Stimulated activated CD8-positive, alpha-beta memory T cell treated with anti-CD3 and anti-CD28 coated beads, Interleukin-7, amount 100 ng/mL, for 4 hours (primary cell): ENCODE results near the gene HK1.

Source experiments
- DNase-seq, 2 donors: peaks; one replicate each; pipeline ENCODE4 v3.0.0-alpha.2; 2020; ENCODE audit warnings: low read depth in 2 of 2

Gene HK1

GRCh38 chr10:69419096-69419743 is 140.9 kb downstream of the HK1 start:
- DNase-seq = no peak

GRCh38 chr10:69419744-69420126 is 141.4 kb downstream of the HK1 start:
- no peak for DNase-seq

DNA sequence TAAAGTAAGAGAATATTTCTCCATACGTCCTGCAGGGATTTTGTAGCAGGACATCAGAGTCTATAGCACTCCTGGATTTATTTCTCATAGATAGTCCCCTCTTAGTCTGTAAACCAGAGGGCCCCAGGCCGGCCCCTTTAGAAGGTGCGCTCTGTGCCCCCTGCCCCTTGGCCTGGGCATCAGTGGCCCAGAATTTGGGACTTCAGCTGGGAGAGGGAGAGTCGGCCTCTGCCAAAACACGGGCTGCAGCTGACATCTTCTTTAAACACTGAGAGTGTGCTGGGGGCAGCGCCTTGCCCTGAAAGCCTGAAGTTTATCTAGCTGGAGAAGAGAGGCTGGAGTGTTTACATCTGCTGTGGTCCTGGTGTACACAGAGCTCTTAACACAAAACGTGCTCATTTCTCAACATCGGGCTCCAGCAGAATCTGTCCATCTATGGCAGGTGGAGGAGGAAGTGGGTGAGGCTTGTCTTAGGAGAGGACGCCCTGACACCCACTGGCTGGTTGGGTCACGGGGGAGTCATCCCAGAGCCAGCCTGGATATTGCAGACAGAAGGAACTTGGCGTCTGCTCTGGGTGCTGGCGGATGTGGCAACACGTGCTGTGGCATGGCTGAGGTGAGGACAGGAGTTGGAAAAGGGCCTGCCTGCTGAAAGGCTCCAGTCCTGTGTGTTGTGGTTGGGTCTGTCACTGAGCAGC is 143.5 kb downstream of the HK1 start:
- DNase-seq = no peak

DNA sequence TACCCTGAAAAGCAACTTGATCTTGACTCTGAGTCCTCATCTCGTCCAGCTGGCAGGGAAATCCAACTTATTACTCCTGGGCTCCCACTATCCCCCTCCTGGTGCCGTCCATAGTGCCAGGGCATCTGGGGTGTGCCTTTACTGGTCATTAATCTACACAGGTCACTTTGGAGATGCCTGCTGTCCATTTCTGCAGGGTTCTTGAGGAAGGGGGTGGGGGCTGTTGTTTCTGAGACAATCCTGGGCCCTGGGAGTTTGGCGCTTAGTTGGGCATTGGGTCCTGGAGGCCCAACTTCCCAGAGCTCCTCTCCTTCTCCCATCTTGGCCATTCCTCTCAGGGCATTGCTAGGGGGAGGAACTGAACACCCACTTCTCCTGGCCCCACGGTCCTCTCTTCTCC is 144.4 kb downstream of the HK1 start:
- no peak for DNase-seq

DNA sequence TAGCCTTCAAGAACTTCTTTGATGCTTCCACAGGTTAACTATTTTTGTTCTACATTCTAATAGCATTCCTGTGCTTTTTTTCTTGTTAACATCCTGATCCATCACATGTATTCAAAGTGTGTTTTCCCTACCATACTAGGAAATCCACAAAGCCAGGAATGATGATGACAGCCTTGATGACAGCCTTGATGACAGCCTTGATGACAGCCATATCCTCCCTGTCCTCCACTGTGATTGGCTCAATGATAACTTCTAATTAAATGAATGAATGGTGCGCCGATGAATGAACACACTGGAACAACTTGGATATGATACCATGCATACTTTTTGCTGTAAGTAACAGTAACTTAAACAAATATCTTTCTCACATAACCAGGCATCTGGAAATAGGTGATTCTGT is 146.7 kb downstream of the HK1 start:
- no peak for DNase-seq

GRCh38 chr10:69425511-69426298 is 147.4 kb downstream of the HK1 start:
- DNase-seq = no peak

- no peak for DNase-seq
These were observed 148.1 kb downstream of the HK1 start for GRCh38 chr10:69426376-69426727.

DNA sequence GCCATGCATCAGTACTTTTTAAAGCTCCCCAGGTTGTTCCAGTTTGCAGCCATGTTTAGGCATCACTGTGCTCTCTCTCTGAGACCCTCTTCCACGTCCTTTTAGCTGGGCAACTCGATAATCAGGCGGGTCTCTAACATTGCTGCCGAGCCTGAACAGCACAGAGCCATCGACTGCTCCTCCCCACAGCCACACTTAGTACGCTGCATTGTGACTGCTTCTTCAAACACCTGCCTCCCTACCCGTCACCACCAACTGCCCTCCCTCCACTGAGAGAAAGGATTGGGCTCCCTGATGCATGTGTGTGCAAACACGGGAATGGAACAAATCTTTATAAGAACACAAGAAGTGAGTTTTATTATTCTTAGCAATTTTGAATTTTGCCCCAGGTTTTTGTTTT is 149.9 kb downstream of the HK1 start:
- DNase-seq = no peak

GRCh38 chr10:69434169-69434568 is 155.9 kb downstream of the HK1 start:
- no peak for DNase-seq

DNA sequence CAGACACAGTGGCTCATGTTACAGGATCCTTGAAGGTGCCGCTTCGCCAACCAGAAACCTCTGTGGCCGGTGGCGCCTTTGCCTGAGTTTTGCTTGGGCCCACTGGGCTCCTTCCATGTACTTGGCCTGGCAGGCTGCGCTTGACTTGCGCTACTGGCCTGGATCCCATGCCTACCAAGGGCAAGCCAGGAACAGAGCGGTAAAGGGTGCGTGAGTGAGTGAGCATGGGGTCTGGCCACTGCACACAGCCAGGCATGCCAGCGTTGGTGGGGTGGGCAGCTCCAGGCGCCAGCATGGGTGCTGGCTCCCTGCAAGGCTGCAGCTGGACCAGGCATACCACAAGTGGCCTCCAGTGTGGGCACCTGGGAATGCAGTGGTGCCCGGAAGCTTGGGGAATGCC is 156.6 kb downstream of the HK1 start:
- DNase-seq = no peak

DNA sequence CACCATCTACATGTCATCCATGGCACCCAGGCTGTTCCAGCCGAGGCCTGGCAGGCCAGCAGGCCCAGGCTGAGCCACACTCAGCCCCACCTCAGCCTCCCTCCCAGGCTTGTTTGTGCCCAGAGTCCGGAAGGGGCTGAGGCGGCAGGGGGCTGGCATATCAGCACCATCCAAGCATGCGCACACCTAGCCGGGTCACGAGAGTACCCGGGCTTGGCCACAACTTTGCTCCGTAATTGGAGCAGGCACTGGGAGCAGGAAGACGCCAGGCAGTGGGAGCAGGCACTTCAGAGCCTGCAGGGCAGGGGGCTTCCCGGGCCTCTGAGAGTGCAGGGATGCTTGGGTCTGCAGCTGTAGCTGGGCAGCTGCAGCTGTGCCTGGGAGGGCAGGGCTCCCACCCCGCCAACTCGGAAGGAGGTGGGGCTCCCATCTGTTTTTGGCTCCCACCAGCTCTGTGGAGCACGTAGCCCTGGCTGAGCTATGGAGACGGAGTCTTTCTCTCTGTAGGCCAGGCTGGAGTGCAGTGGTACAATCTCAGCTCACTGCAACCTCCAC is 157.7 kb downstream of the HK1 start:
- DNase-seq = no peak

DNA sequence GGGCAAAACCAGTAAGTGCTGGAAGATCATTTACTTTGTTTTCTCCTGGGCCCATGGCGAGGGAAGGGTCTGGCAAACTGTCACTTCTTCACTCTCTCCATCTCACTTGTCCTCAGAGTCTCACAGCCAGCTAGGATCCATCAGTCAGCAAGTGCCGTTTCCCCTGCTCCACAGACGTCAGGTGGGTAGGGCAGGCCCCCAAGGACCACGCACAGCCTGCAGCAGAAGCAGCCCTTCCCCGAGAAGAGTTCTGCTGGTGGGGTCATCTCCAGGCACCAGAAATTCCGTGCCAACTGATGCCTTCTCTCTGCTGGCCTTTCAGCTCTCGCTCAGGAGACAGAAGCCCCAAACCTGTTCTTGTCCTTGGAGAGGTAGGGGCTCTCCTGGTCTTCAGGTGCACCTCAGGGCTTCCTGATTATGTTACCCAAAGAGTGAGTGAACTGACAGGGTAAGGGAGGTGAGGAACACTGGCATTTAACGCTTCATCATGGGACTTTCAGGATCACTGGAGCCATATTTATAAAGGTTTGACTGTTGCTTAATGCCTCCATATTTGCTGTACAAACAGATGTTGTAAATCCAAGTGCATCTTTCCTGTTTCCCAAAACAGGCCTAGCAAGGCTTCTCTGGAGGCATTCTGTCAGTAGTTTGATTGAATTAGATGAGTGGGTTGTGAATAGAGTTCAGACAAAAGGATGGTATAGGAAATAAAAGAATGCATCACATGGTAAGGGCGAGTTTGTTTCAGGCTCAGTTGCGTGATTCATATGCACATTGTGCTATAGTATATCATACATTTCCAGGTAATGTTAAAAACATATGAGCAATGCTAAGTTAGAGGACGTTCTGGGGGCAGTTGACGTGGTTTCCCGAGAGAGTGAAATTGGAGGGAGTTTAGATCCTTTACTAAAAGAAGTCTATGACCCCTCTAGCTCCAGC is 159.3 kb downstream of the HK1 start:
- DNase-seq = no peak

- no peak for DNase-seq
These were observed 160.4 kb downstream of the HK1 start for GRCh38 chr10:69438536-69439349.

- DNase-seq = no peak
These were observed 161.0 kb downstream of the HK1 start for GRCh38 chr10:69439350-69439739.

- DNase-seq = no peak
These were observed 161.7 kb downstream of the HK1 start for GRCh38 chr10:69439813-69440506.

GRCh38 chr10:69443354-69443753 is 165.1 kb downstream of the HK1 start:
- DNase-seq = no peak

DNA sequence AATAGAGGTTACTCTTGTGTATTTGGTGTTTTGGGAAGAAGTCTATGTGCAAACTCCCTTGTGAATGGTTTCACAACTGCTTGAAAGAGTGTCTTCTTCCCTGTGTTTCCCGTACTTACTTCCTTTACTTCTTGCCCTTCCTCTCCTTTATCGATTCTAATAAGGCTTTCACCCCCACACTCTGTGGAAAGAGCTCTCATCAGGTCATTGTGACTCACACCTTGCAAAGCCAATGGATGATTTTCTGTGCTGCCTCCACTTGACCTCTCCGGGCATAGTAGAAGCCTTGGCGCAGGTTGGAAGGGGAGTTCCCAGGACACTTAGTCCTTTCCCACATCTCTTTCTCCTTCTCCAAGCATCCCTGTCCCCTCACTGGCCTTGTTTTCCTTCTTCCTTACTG is 166.7 kb downstream of the HK1 start:
- DNase-seq = no peak

- DNase-seq = no peak
These were observed 167.9 kb downstream of the HK1 start for GRCh38 chr10:69446229-69446628.

DNA sequence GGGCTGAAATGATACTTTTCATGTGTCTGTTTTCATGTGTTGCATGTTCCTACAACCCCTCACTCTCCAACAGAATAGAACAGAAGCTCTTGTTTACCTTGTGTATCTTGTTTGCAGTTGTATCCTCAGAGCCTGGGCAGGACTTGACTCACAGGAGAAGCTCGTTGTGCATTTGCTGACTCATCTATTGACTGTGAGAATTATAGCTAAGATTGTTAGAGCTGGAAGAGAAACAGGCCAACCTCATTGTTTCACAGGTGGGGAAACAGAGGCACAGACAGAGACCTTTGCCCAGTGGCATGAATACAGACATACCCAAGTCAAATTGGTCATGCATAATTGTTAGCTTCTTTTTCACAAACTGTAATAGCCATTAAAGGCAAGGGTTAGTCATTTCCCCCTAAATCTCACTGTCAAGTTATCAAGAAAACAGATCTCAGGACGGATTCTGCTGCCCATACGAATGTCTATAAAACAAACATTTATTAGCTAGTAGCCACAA is 168.4 kb downstream of the HK1 start:
- DNase-seq = no peak

DNA sequence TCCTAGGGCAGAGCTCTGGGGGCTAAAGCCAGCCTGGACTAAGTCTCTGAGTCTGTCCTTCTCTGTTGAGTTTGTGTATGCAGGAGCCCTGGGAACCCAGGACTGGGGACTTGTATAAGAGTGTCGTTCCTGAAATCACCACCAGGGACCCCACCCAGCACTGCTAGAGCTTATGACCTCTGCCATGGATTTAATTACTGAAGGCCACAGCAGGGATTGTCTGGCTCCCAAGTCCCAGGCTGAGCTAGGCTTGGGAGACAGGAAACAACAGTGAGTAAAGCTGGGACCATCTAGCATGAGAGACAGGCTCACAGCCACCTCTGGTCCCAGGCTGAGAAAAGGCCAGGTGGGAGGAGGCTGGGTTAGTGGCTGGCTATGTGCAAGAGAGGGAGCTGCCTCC is 171.5 kb downstream of the HK1 start:
- no peak for DNase-seq
